Astrocyte (in vitro differentiated cells and primary cell): Measurements from ENCODE around the gene CELF5.

Experiments used
- EZH2 ChIP-seq: IDR thresholded peaks from 2 replicates; pipeline ENCODE4 v1.6.1; 2012; ENCODE audit warnings: mild to moderate bottlenecking, low read length, inconsistent platforms; ENCODE audit not compliant: insufficient read depth
- TF ChIP-seq, protein P1 (sequence below): IDR thresholded peaks from 2 replicates; pipeline ENCODE4 v1.5.1; 2011; ENCODE audit warnings: low read depth, mild to moderate bottlenecking, inconsistent platforms, low read length, moderate library complexity; ENCODE audit not compliant: insufficient read depth

DNA sequence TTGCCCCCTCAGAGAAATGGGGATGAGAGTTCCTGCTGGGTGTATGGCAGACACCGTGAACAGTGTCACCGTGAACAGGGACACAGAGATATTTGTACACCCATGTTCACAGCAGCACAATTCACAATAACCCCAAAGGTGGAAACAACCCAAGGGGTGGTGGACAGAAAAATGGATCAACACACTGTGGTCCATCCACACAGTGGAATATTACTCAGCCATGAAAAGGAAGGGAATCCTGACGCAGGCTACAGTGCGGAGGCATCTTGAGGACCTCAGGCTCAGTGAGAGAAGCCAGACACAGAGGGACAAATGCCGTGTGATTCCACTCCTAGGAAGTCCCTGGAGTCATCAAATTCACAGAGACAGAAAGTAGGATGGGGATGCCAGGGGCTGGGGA, 7.6 kb upstream of the CELF5 start:
- TF ChIP-seq, protein P1, sequence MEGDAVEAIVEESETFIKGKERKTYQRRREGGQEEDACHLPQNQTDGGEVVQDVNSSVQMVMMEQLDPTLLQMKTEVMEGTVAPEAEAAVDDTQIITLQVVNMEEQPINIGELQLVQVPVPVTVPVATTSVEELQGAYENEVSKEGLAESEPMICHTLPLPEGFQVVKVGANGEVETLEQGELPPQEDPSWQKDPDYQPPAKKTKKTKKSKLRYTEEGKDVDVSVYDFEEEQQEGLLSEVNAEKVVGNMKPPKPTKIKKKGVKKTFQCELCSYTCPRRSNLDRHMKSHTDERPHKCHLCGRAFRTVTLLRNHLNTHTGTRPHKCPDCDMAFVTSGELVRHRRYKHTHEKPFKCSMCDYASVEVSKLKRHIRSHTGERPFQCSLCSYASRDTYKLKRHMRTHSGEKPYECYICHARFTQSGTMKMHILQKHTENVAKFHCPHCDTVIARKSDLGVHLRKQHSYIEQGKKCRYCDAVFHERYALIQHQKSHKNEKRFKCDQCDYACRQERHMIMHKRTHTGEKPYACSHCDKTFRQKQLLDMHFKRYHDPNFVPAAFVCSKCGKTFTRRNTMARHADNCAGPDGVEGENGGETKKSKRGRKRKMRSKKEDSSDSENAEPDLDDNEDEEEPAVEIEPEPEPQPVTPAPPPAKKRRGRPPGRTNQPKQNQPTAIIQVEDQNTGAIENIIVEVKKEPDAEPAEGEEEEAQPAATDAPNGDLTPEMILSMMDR = no peak
- no peak for TF ChIP-seq EZH2
